Mesendoderm (in vitro differentiated cells): ENCODE data around the gene NSDHL.

Experiments used
- DNase-seq: peaks from one replicate; pipeline ENCODE4 v3.0.0; 2013
- H2AK5ac ChIP-seq: 2 replicates; pipeline ENCODE4 v1.6.1; 2013; ENCODE audit warnings: low read length, inconsistent platforms
- H2BK120ac ChIP-seq: 2 replicates; pipeline ENCODE4 v1.6.1; 2013; ENCODE audit warnings: low read depth, mild to moderate bottlenecking, low read length, moderate library complexity, mixed read lengths
- H2BK15ac ChIP-seq: replicated peaks from 2 replicates; pipeline ENCODE4 v1.6.1; 2013; ENCODE audit warnings: low read depth, mild to moderate bottlenecking, moderate library complexity
- H2BK5ac ChIP-seq: 2 replicates; pipeline ENCODE4 v1.6.1; 2013; ENCODE audit warnings: low read length, inconsistent platforms
- H3K18ac ChIP-seq: 2 replicates; pipeline ENCODE4 v1.6.1; 2013; ENCODE audit warnings: mild to moderate bottlenecking, low read length, mixed read lengths
- H3K23ac ChIP-seq: one replicate; pipeline ENCODE4 v1.6.1; 2013; ENCODE audit warnings: low read length
- H3K27ac ChIP-seq: 2 replicates; pipeline ENCODE4 v1.5.1; 2013; ENCODE audit warnings: low read depth, mild to moderate bottlenecking, inconsistent platforms, low read length, moderate library complexity
- H3K27me3 ChIP-seq: 2 replicates; pipeline ENCODE4 v1.6.1; 2013; ENCODE audit warnings: low read length, control low read depth, mild to moderate bottlenecking, inconsistent platforms; ENCODE audit not compliant: insufficient read depth, poor library complexity
- H3K36me3 ChIP-seq: 2 replicates; pipeline ENCODE4 v1.6.1; 2013; ENCODE audit warnings: low read length, inconsistent platforms; ENCODE audit not compliant: control insufficient read depth, insufficient read depth
- H3K4ac ChIP-seq: one replicate; pipeline ENCODE4 v1.6.1; 2013; ENCODE audit warnings: low read depth, mild to moderate bottlenecking, low read length, moderate library complexity
- H3K4me1 ChIP-seq: 2 replicates; pipeline ENCODE4 v1.6.1; 2013; ENCODE audit warnings: low read depth, low read length, inconsistent platforms; ENCODE audit not compliant: control insufficient read depth
- H3K4me2 ChIP-seq: 2 replicates; pipeline ENCODE4 v1.6.1; 2013; ENCODE audit warnings: low read length
- H3K4me3 ChIP-seq: 2 replicates; pipeline ENCODE4 v1.5.1; 2013; ENCODE audit warnings: mild to moderate bottlenecking, low read length
- H3K56ac ChIP-seq: one replicate; pipeline ENCODE4 v1.6.1; 2013; ENCODE audit warnings: low read length
- H3K79me1 ChIP-seq: 2 replicates; pipeline ENCODE4 v1.6.1; 2013; ENCODE audit warnings: low read length, inconsistent platforms
- H3K79me2 ChIP-seq: 2 replicates; pipeline ENCODE4 v1.6.1; 2013; ENCODE audit warnings: mild to moderate bottlenecking, low read length; ENCODE audit not compliant: control insufficient read depth, insufficient read depth
- H3K9ac ChIP-seq: 2 replicates; pipeline ENCODE4 v1.6.1; 2013; ENCODE audit warnings: low read length, inconsistent platforms
- H4K5ac ChIP-seq: one replicate; pipeline ENCODE4 v1.6.1; 2013; ENCODE audit warnings: low read length
- H4K8ac ChIP-seq: one replicate; pipeline ENCODE4 v1.6.1; 2013; ENCODE audit warnings: low read depth, mild to moderate bottlenecking, control low read depth, low read length, moderate library complexity
- WGBS: extraction: QIAGEN DNeasy Blood & Tissue Kit; methylation state at CpG from one replicate; pipeline ENCODE4 v1.1.7; 2013; ENCODE audit warnings: low lambda C conversion rate, missing lambda C conversion rate; ENCODE audit not compliant: insufficient coverage; ENCODE audit errors: extremely low coverage; 5-methylcytosine and 5-hydroxymethylcytosine counted together

Gene NSDHL

GRCh38 chrX:152896450-152896849, 65.6 kb downstream of the NSDHL start:
- H3K4ac ChIP-seq, result no peak overlapping the region
- no peak overlapping the region for H4K5ac ChIP-seq
- no peak overlapping the region for H3K23ac ChIP-seq
- no CpG with 5 or more reads among the region's 8 CpGs for WGBS
- H3K36me3 ChIP-seq, result no peaks in the 10 kb centered on the region
- no peak for DNase-seq
- no peak overlapping the region for H2BK15ac ChIP-seq
- H3K79me1 ChIP-seq, result no peaks in the 10 kb centered on the region
- H3K4me1 ChIP-seq, result peaks cover 3% of the 10 kb centered on the region
- H2AK5ac ChIP-seq, result no peak overlapping the region
- no peaks in the 10 kb centered on the region for H3K79me2 ChIP-seq
- no peak overlapping the region for H3K4me2 ChIP-seq
- H3K4me3 ChIP-seq, result no peak overlapping the region
- no peak overlapping the region for H4K8ac ChIP-seq
- no peak overlapping the region for H3K18ac ChIP-seq
- H3K56ac ChIP-seq, result no peak overlapping the region
- H3K9ac ChIP-seq, result no peak overlapping the region
- no peaks in the 10 kb centered on the region for H3K27me3 ChIP-seq
- no peak overlapping the region for H2BK5ac ChIP-seq
- no peak overlapping the region for H2BK120ac ChIP-seq
- H3K27ac ChIP-seq, result no peak overlapping the region

GRCh38 chrX:152897222-152898131, 66.6 kb downstream of the NSDHL start, which contains the start of gene ZNF185:
Gene ZNF185, plus strand, starts transcription at chrX:152898067. Its CDS starts 16,423 bp downstream, at chrX:152914490.
- WGBS, result no CpG with 5 or more reads among the region's 64 CpGs
- Histone ChIP-seq H4K5ac (no peak within 1 kb of the TSS), H2BK5ac (no peak within 1 kb of the TSS), H3K4me2 (peak within 1 kb of the TSS; percentile 22), H3K36me3 (no peaks in the 10 kb centered on the region), H2BK120ac (peak within 1 kb of the TSS; percentile 8), H2AK5ac (peak within 1 kb of the TSS; percentile 58), H3K56ac (peak within 1 kb of the TSS; percentile 81), H3K9ac (peak within 1 kb of the TSS; percentile 62), H3K79me2 (no peaks in the 10 kb centered on the region), H3K79me1 (no peaks in the 10 kb centered on the region), H3K27me3 (no peaks in the 10 kb centered on the region), H4K8ac (no peak within 1 kb of the TSS), H3K4me1 (peaks cover 3% of the 10 kb centered on the region), H3K18ac (peak within 1 kb of the TSS; percentile 71), H3K4me3 (no peak within 1 kb of the TSS), H2BK15ac (no peak within 1 kb of the TSS), H3K27ac (peak within 1 kb of the TSS; percentile 79), H3K4ac (peak within 1 kb of the TSS; percentile 28), H3K23ac (no peak within 1 kb of the TSS)
- peak; percentile 92 for DNase-seq

- no peak overlapping the region for H3K4ac ChIP-seq
- H2BK15ac ChIP-seq, result no peak overlapping the region
- no peak overlapping the region for H2BK5ac ChIP-seq
- peak overlapping the region; percentile 62 for H3K9ac ChIP-seq
- DNase-seq, result no peak
- H3K4me2 ChIP-seq, result peak overlapping the region; percentile 22
- no peak overlapping the region for H3K27ac ChIP-seq
- H3K27me3 ChIP-seq, result no peaks in the 10 kb centered on the region
- H4K8ac ChIP-seq, result no peak overlapping the region
- no peak overlapping the region for H2BK120ac ChIP-seq
- peak overlapping the region; percentile 81 for H3K56ac ChIP-seq
- H2AK5ac ChIP-seq, result no peak overlapping the region
- no peaks in the 10 kb centered on the region for H3K36me3 ChIP-seq
- no peaks in the 10 kb centered on the region for H3K79me1 ChIP-seq
- peaks cover 3% of the 10 kb centered on the region for H3K4me1 ChIP-seq
- no peak overlapping the region for H3K23ac ChIP-seq
- no peaks in the 10 kb centered on the region for H3K79me2 ChIP-seq
- no CpG with 5 or more reads among the region's 10 CpGs for WGBS
- H3K18ac ChIP-seq, result peak overlapping the region; percentile 71
- no peak overlapping the region for H4K5ac ChIP-seq
- no peak overlapping the region for H3K4me3 ChIP-seq
These were observed 67.6 kb downstream of the NSDHL start for GRCh38 chrX:152898442-152898841.

DNA sequence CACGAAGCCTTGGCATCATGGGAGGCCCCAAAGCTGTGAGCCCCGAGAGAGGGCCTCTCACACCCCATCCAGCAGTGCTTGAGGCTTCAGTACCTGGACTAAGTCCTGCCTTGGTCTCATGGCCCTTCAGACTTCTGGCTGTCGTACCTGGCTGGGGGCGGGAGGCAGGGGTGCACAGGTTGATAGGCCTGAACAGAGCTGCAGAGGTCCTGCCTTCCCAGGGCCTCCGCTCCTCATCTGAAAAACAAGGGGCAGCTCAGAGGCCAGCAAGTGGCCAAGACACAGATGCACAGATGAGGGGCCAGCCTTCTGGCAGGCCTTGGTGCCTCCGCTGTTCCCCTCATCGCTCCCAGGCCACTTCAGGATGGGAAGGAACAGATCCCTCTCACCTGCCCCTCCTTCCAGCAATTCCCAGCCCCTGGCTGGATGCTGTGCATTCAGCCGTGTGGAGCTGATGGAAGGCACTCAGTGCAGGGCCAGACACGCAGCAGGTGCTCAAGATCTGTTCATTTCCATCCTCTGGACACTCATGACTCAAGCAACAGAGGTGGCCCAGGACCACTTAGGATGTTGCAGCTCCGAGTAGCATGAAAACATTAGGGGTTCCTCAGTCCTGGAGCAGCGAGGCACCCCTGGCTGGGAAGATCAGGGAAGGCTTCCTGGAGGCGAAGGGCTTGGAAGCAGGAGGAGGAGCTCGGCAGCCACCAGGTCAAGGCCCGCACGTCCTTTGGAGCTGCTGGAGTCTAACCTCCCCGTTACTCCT, 68.4 kb downstream of the NSDHL start:
- H3K23ac ChIP-seq, result no peak overlapping the region
- no peaks in the 10 kb centered on the region for H3K27me3 ChIP-seq
- no peak overlapping the region for H3K4ac ChIP-seq
- H2BK15ac ChIP-seq, result no peak overlapping the region
- H2BK120ac ChIP-seq, result no peak overlapping the region
- peaks cover 3% of the 10 kb centered on the region for H3K4me1 ChIP-seq
- no peak overlapping the region for H3K4me3 ChIP-seq
- H3K79me2 ChIP-seq, result no peaks in the 10 kb centered on the region
- no peak overlapping the region for H2AK5ac ChIP-seq
- H3K4me2 ChIP-seq, result no peak overlapping the region
- no peaks in the 10 kb centered on the region for H3K36me3 ChIP-seq
- no peak overlapping the region for H3K27ac ChIP-seq
- no peak overlapping the region for H3K56ac ChIP-seq
- H4K8ac ChIP-seq, result no peak overlapping the region
- no peak overlapping the region for H3K18ac ChIP-seq
- no peaks in the 10 kb centered on the region for H3K79me1 ChIP-seq
- DNase-seq, result no peak
- WGBS, result no CpG with 5 or more reads among the region's 16 CpGs
- no peak overlapping the region for H2BK5ac ChIP-seq
- no peak overlapping the region for H3K9ac ChIP-seq
- H4K5ac ChIP-seq, result no peak overlapping the region

GRCh38 chrX:152899874-152900719, 69.2 kb downstream of the NSDHL start:
- H3K23ac ChIP-seq, result no peak overlapping the region
- H2AK5ac ChIP-seq, result no peak overlapping the region
- no peaks in the 10 kb centered on the region for H3K79me2 ChIP-seq
- H4K5ac ChIP-seq, result no peak overlapping the region
- no peak overlapping the region for H3K9ac ChIP-seq
- H2BK120ac ChIP-seq, result no peak overlapping the region
- no peak overlapping the region for H2BK5ac ChIP-seq
- H3K27ac ChIP-seq, result no peak overlapping the region
- H3K4me3 ChIP-seq, result no peak overlapping the region
- no peak for DNase-seq
- no CpG with 5 or more reads among the region's 12 CpGs for WGBS
- no peaks in the 10 kb centered on the region for H3K79me1 ChIP-seq
- no peaks in the 10 kb centered on the region for H3K27me3 ChIP-seq
- H3K4ac ChIP-seq, result no peak overlapping the region
- H3K56ac ChIP-seq, result no peak overlapping the region
- no peak overlapping the region for H2BK15ac ChIP-seq
- no peaks in the 10 kb centered on the region for H3K36me3 ChIP-seq
- no peak overlapping the region for H3K4me2 ChIP-seq
- H4K8ac ChIP-seq, result no peak overlapping the region
- H3K18ac ChIP-seq, result no peak overlapping the region
- peaks cover 3% of the 10 kb centered on the region for H3K4me1 ChIP-seq
